HG02884 (cell line): Measurements from ENCODE around the gene MIEF2.

ENCODE experiments used
- ATAC-seq: cut with Tn5 transposase; IDR thresholded peaks from one replicate; pipeline ENCODE4 v1.9.1; 2021; ENCODE audit warnings: mild to moderate bottlenecking, moderate library complexity; ENCODE audit not compliant: unreplicated experiment

MIEF2 gene

GRCh38 chr17:18234853-18235380 is 25.5 kb upstream of the MIEF2 start:
- no peak for ATAC-seq

DNA sequence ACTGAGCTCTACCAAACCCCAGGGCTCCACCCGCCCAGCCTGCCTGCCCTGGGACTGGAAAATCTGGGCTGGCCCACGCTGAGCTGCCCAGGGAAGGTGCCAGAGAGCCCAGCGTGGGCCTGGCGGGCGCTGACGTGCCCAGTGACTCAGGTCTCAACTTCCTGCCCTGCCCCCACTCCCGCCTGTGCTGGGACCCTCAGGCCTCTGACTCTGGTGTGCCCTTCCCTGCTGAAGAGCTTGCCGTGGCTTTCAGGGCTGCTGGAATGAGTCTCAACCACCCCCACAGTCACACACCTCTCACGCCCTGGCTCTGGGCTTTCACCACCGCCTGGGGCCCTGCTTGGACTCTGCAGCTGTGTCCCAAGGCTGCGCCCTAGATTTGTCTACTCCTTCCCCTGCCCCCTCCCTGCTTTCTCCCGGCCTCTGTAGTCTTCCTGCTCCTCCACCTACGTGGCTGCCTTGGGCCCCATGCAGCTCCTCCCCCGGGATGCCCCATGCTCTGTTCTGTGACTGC is 24.7 kb upstream of the MIEF2 start:
- ATAC-seq, result no peak

- ATAC-seq, result no peak
Observed at GRCh38 chr17:18236494-18236893, 24.0 kb upstream of the MIEF2 start.

GRCh38 chr17:18237461-18237860 is 23.0 kb upstream of the MIEF2 start:
- ATAC-seq, result no peak

DNA sequence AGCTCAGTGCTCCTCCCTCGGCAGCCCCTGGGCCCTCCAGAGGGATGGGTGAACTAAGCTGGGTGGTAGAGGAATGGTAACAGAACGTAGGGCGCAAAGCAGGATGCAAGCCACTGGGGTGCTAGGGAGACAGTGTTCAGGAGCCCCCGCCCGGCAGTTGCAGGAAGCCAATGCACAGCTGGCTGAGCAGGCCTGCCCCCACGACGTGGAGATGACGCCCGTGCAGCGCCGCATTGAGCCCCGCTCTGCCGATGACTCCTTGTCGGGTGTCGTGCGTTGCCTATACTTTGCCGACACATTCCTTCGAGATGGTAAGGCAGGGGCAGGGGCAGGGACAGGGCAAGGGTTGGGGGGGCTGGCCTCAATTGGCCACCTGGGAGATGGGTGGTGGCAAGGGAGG is 22.2 kb upstream of the MIEF2 start:
- ATAC-seq, result no peak

DNA sequence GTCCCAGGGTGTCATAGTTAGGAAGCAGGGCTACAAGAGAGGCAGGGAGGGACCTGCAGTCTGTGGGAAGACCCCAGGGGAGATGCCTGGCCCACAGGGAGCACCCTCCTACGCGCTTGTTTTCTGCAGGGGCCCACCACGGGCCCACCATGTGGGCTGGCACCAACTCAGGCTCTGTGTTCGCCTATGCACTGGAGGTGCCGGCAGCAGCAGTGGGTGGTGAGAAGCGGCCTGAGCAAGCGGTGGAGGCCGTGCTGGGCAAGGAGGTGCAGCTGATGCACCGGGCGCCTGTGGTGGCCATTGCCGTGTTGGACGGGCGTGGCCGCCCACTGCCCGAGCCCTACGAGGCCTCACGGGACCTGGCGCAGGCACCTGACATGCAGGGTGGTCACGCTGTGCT is 20.0 kb upstream of the MIEF2 start:
- ATAC-seq, result no peak

GRCh38 chr17:18241229-18241871 is 19.1 kb upstream of the MIEF2 start:
- ATAC-seq, result no peak

GRCh38 chr17:18245038-18245776 is 15.3 kb upstream of the MIEF2 start:
- no peak for ATAC-seq

DNA sequence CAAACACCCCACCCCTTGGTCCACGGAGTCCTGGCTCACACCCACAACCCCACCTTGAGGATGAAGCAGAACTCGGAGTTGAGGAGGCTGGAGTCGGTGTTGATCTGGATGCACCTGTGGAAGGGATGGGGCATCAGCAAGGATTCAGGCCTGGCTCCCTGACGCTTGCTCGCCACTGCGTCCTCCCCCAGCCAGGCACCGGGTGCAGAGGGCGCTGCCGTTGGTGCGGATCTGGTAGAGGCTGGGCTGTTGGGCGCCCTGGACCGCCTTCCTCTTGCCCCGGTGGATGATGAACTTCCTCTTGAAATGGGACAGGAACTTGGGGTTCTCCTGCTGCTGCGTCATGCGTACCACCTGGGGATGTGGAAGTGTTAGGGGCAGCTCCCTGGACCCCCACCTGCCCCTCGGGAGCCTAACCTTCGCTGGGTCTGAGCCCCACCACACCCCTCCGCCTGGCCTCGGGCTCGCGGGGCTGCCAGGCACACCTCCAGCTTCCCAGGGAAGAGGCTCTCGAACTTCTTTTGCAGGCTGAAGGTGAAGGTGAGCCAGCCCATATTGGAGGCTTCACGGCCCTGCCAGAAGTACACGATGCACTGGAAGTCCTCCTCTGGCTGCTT is 14.2 kb upstream of the MIEF2 start:
- ATAC-seq, result no peak

DNA sequence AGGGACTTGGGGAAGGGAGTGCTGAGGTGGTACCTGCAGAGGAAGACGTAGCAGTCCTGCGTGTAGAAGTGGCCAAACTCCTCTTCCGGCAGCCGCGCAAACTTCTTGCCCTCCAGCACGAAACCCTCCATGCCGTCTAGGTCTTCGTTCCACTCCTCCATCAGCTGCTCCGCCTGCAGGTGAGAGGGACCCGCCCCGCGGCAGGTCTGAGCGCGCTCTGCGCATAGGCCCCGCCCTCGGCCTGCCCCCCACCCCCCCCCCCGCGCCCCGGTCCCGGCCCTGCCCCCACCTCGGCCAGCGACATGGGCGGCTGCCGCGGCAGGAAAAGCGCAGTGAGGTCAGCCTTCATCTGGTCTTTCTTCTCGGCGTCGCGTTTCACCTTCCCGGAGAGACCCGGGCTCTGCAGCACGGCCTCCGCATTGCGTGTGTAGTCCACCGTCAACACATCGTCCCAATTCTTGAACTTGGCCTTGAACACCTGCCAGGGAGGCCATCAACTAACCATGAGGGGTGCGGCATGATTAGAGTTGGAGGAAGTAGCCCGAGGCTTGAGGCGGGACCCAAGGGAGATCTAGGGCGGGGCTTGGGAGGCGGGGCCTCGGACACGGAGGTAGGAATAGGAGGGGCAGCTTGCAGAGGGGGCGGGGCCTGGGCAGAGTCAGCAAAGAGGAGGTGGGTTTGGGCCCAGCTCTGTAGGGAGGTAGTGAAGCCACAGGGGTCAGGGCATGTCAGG is 13.4 kb upstream of the MIEF2 start:
- no peak for ATAC-seq

- no peak for ATAC-seq
Observed at GRCh38 chr17:18247613-18248001, 12.9 kb upstream of the MIEF2 start.

DNA sequence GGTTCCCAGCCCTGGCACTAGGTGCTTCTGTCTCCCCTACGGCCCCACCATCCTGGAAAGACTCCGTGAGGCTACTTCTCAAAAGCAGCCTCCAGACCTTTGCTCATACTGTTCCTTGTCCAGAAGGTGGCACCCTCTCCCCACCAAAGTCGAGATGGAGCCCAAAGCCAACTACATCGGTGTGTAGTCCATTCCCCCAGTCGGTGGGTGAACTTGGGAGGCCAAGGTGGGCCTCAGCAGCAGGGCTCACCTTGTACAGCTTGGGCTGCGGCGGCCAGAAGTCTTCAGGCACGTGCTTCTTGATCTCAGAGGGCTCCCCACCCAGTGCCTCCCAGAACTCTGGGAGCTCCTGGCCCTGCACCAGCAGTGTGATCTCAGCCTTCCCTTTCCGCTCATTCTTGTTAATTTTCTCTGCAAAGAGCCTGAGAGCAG is 12.1 kb upstream of the MIEF2 start:
- ATAC-seq, result no peak

DNA sequence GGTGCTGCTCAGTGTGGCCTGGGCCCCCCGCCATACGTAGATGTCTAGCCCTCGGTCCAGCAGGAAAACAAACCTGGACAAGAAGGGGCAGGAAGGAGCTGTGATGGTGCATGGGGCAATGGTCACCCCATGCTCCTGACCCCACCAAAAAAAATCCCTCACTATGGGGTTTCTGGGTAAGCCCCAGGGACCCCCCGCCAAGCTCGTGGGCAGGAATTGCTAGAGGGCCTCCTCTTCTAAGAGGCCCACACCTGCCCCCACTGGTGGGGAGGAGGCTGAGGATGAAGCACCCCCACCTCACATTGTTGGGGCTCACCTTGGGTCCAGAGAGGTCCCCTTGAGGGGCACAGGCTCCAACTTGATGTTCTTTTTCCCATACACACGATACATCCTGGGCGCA is 11.7 kb upstream of the MIEF2 start:
- ATAC-seq, result no peak

GRCh38 chr17:18250259-18250658 is 10.2 kb upstream of the MIEF2 start:
- no peak for ATAC-seq

DNA sequence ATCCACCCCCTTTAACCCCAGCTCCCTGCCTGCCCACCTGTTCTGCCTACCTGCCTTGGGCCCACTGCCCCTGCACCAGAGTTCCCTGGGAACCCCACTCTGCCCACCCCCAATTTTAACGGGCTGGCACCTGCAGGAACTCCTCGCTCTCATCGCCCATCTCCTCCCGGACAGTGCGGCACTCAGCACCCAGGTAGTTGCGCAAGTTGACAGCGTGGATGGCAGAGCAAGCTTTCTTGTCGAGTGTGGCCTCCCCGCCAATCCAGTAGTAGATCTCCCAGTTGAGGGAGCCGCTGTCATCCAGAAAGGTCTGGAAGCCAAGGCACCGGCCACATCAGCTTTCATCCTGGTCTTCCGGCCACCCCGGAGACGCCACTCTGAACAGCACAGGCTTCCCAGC is 9.8 kb upstream of the MIEF2 start:
- ATAC-seq, result no peak

GRCh38 chr17:18251204-18251603 is 9.3 kb upstream of the MIEF2 start:
- no peak for ATAC-seq

- ATAC-seq, result no peak
Observed at GRCh38 chr17:18252160-18252559, 8.3 kb upstream of the MIEF2 start.

DNA sequence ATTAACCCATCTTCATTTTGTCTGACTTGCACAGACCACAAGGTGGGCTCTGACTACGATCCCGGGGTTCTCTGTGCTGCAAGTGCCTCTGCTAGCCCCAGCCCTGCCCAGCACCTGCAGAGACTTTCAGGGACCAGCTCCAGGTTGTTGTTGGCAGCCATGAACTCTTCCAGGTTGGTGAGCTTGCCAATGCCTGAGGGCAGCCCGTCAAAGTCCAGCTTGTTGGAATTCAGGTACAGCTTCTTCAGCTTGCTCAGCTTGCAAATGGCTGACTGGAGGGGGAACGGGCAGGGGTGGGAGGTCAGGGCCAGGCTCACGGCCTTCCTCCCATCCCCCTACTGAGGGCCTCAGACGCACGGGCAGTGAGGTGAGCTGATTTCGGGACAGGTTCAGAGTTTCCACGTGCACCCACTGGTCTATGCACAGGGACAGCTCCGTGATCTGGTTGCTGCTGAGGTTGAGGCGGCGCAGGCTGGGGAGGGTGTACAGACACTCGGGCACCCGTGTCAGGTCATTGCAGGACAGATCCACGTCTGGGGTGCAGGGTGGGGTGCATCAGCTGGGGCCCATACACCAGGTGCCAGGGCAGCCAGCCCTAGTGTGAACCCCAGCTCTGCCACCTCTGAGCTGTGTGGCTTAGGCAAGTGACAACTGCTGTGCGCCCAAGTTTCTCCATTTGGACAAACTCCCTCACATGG is 7.1 kb upstream of the MIEF2 start:
- ATAC-seq, result no peak

DNA sequence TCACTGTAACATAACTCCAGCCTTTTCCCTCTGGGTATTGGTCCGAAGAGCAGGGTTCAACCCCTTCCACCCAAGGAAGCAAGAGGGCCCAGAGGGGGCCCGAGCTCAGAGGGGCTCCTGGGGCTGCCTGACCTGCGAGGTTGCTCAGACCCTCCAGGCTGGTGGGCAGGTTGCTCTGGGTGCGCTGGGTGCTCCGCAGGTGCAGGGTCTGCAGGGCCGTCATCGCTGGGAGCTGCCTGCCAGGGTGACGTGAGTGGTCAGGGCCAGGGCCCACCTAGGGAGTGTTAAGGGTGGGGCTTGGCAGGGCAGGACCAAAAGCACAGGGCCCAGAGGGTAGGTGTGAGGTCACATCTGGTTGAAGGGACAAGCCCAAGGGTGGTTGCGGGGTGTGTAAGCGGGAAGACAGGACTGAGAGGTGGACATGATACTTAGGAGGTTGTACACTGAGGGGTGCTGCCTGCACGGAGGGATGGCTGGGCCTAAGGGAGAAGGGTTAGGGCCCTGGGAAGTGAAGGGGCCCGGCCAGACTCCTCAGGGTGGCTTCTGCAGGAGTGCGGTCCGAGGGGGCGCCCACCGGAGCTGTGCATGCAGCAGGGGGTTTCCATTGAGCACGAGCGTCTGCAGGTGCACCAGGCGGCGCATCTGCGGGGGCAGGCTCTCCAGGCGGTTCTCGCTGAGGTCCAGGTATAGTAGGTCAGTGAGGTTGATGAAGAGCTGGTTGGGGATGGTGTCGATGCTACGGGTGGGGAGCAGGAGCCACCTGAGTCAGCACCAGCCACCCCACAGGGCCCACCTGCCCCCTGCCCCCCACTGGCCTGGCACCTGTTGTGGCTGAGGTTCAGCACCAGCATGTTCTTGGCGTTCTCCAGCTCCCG is 6.3 kb upstream of the MIEF2 start:
- ATAC-seq, result no peak
